HG03066 (cell line): Measurements from ENCODE around the gene KCNT2.
"Not testable (repeated sequence)": the region's sequence is repeated elsewhere in the genome, so short reads cannot be mapped to it uniquely, and the experiment has no call there.

Source experiments
- ATAC-seq: cut with Tn5 transposase; IDR thresholded peaks from one replicate; pipeline ENCODE4 v1.9.1; 2021; ENCODE audit warnings: low read depth; ENCODE audit not compliant: unreplicated experiment

The KCNT2 gene

GRCh38 chr1:196593955-196594354 is 14.3 kb downstream of the KCNT2 start:
- no peak for ATAC-seq

- no peak for ATAC-seq
Measured at GRCh38 chr1:196590959-196591358, 17.3 kb downstream of the KCNT2 start.

GRCh38 chr1:196590012-196590708 is 18.1 kb downstream of the KCNT2 start:
- ATAC-seq = no peak

DNA sequence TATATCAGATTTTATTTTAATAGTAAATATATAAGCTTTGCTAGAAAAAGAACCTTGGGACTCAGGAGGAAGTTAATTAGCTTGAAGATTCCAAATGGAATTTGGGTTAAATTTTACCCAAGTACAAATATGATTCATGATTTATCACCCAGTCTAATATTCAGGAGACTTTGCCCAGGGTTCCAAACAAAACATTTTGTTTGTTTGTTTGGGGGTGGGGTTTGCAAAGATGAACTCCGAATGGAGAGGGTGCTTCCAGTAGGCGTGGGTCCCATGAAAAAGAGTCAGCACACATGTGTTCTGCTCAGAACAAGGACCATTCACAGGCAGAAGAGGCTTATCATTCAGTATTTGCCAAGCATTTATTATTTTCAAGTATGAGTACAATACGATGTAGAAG is 23.5 kb downstream of the KCNT2 start:
- ATAC-seq = no peak

DNA sequence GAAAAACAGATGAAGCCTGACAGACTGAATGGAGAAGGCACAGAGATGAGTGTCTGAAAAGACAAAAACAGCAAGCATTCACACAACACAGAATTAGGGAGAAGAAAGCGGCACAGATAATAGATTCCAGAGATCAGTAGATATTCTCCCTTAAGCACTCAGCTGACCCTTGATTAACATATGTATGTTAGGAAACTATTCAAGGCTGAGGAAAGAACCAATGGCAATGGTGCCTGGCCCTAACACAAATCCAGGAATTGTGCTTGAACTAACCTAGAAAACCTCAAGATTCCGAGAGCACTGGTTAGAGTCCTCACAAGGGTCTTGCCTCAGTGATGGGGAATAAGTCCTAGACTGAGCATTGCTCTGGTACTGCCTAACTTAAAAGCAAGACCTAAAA is 30.9 kb downstream of the KCNT2 start:
- ATAC-seq = no peak

- no peak for ATAC-seq
Measured at GRCh38 chr1:196573226-196573625, 35.0 kb downstream of the KCNT2 start.

DNA sequence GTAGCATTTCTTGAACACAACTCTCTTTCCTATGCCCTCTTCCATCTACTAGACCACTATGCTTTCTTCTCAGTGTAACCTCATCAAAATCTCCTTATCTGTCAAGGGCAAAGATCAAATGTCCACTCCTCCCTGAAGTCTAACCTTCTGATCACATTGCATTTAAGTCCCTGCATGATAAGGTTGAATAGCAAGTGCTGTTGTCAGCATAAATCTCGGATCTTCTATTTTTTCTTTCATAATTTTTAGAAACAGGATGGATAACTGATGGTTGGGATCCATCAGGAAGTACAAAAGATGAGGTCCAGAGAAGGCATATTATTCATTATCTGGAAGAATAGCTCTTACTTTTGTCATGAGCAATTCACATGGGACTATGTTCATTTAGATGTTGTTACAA is 41.0 kb downstream of the KCNT2 start:
- ATAC-seq = no peak

DNA sequence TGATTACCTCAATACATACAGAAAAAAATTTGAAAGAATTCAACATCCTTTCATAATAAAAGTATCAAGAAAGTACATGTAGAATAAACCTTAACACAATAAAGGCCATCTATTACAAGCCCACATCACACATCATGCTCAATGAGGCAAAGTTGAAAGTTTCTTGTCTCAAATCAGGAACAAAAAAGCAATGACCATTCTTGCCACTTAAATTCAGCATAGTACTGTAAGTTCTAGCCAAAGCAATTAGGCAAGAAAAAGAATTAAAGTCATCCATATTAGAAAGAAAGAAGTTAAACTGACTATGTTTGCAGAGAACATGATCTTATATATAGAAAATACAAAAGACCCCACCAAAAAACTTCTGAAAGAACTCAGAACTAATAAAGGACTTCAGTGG is 44.5 kb downstream of the KCNT2 start:
- ATAC-seq = no peak

DNA sequence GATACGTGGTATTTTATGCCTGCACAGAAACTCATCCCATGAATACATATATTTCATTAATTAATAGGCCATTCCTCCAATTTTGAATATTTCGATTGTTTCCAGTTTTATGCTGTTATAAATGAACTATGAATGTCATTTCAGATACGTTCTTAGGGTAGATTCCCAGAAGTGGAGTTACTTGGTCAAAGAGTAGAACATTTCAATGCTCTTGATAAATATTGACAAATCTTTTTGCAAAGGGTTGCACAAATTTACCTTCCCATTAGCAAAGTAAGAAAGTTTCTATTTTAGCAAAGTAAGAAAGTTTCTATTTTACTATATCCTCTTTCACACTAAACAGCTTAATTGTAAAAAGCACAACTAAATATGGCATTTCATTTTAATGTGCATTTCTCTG is 48.9 kb downstream of the KCNT2 start:
- no peak for ATAC-seq

GRCh38 chr1:196558411-196558810 is 49.8 kb downstream of the KCNT2 start:
- ATAC-seq = no peak

DNA sequence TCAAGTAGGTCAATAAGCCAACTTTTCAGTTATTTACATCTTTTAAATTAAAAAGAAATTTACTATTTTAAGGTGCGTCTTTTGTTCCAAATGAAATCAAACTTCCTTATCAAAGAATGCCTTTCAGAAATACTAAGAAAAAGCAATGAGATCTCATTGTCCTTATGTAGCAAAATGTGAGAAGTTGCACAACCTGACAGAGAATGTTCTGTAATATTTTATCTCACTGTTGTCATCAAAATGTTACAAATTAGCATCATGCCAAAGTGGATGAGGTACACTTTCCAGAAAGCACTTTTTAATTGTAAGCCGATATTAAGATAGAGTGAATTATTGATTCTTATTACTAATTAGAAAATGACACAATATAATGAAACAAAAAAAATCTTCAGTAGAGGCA is 50.4 kb downstream of the KCNT2 start:
- no peak for ATAC-seq

GRCh38 chr1:196550731-196551130 is 57.5 kb downstream of the KCNT2 start:
- no peak for ATAC-seq

- no peak for ATAC-seq
Measured at GRCh38 chr1:196546272-196547111, 61.7 kb downstream of the KCNT2 start.

GRCh38 chr1:196545222-196545621 is 63.0 kb downstream of the KCNT2 start:
- ATAC-seq = no peak

DNA sequence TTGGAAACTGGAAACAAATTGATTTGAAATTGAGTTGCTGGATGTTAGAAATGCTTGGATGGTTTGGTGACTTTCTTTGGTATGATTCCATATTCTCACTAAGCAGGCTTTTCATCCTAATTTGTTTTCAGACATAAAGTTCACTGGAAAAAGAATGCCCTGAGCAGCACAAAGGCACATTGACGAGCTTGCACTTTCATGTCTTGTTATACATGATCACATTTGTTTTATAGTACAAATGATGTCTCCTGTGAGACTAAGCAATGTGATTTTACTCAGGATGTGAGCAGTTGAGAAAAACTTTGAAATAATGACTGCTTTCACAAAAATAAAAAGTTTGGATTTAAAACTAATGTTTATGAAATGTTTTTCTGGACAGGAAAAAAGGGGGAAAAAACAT is 63.6 kb downstream of the KCNT2 start:
- no peak for ATAC-seq

- no peak for ATAC-seq
Measured at GRCh38 chr1:196543833-196544232, 64.4 kb downstream of the KCNT2 start.

DNA sequence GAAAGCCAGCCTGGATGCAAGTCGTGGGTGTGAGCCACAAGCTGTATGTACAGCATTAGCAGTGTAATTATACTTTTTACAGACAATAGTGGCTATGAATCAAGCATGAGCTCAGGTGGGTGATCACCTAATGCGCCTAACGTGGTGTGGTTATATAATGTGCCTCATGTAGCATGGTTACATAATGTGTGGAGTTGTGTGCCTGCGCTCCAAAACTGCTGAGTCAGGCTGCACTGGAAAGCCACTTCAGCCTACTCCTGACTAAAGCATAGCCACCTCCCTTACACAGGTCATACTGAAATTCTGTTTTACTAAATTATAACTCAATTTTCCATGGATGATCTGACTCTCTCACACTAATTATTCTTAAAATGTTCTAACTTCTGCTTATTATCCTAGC is 69.8 kb downstream of the KCNT2 start:
- ATAC-seq = no peak

DNA sequence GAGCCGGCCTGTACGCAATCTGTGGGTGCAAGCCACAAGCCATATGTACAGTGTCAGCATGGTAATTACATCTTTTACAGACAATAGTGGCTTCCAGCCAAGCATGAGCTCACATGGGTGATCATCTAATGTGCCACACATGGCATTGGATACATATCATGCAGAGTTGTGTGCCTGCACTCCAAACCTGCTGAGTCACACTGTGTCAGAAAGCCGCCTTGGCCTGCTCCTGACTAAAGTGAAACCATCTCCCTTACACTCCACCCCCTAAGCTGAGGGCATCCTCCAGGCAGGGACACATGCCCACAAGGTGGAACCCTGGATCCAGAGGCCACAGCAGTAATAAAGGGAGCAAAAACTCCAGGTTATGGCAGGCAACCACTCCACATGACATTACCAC is 72.5 kb downstream of the KCNT2 start:
- ATAC-seq = no peak

GRCh38 chr1:196531737-196532524 is 76.3 kb downstream of the KCNT2 start:
- ATAC-seq = no peak

DNA sequence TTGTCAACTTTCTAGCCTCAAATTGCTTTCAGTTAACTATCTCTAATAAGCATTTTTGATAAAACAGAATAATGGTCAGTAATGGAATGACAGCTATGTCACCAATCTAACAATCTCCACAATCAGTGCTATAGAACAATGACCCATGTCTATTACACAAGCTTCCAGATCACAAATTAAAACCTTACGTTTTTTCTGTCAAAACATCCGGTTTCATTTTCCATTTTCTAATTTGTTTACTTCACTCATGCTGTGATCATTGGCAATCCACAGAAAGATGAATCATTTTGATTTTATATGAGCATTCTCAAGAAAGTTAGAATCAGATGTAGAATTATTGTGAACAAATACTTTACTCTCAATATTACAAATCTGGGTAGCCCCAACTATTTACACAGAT is 80.3 kb downstream of the KCNT2 start:
- ATAC-seq = no peak

- not testable (repeated sequence) for ATAC-seq
Measured at GRCh38 chr1:196522574-196523345, 85.5 kb downstream of the KCNT2 start.
